Neural cell (in vitro differentiated cells): Measurements from ENCODE around the gene SSBP4. TPM values are rescaled to one million over a fixed set of nuclear protein-coding genes. Genes with fewer than 3 reads are reported as not detected.

Experiments
- H2AFZ ChIP-seq: fragments of 200-600, 300-800 bp; sonication (generic), shearing (Covaris generic); 2 replicates; pipeline ENCODE4 v1.6.0; 2014; ENCODE audit warnings: low read depth, mild to moderate bottlenecking, antibody characterized with exemption, low read length, moderate library complexity
- H3F3A ChIP-seq: fragments of 200-600 bp; shearing (Covaris generic); 2 replicates; pipeline ENCODE4 v1.6.1; 2016; ENCODE audit warnings: mild to moderate bottlenecking, moderate library complexity, mixed read lengths, antibody characterized with exemption, low read length; ENCODE audit not compliant: insufficient read depth, poor library complexity, severe bottlenecking
- H3K27ac ChIP-seq: fragments of 200-600, 300-800 bp; sonication (generic), shearing (Covaris generic); 2 replicates; pipeline ENCODE4 v1.5.1; 2014; ENCODE audit warnings: mild to moderate bottlenecking, low read length, moderate library complexity
- H3K27me3 ChIP-seq: fragments of 300-800, 200-600 bp; sonication (generic), shearing (Covaris generic); 2 replicates; pipeline ENCODE4 v1.6.0; 2014; ENCODE audit warnings: mild to moderate bottlenecking, low read depth, low read length, moderate library complexity; ENCODE audit not compliant: insufficient read depth
- H3K36me3 ChIP-seq: fragments of 300-800, 200-600 bp; sonication (generic), shearing (Covaris generic); 2 replicates; pipeline ENCODE4 v1.5.1; 2014; ENCODE audit warnings: mild to moderate bottlenecking, antibody characterized with exemption, low read length, moderate library complexity; ENCODE audit not compliant: insufficient read depth
- H3K4me2 ChIP-seq: fragments of 300-800, 200-600 bp; sonication (generic), shearing (Covaris generic); 2 replicates; pipeline ENCODE4 v1.6.0; 2014; ENCODE audit warnings: mild to moderate bottlenecking, low read length
- H3K4me3 ChIP-seq: fragments of 300-800, 200-600 bp; sonication (generic), shearing (Covaris generic); 2 replicates; pipeline ENCODE4 v1.5.1; 2014; ENCODE audit warnings: mild to moderate bottlenecking, low read length, moderate library complexity
- H3K79me2 ChIP-seq: fragments of 200-600 bp; shearing (Covaris generic); replicated peaks from 2 replicates; pipeline ENCODE4 v1.6.0; 2014; ENCODE audit warnings: mild to moderate bottlenecking, low read length, moderate library complexity; ENCODE audit not compliant: insufficient read depth
- H3K9ac ChIP-seq: fragments of 300-800, 200-600 bp; sonication (generic), shearing (Covaris generic); 2 replicates; pipeline ENCODE4 v1.6.1; 2016; ENCODE audit warnings: mild to moderate bottlenecking, low read length, mixed read lengths
- H3K9me2 ChIP-seq: fragments of 200-600 bp; shearing (Covaris generic); 2 replicates; pipeline ENCODE4 v1.6.1; 2016; ENCODE audit warnings: mild to moderate bottlenecking, low read length, mixed read lengths; ENCODE audit not compliant: insufficient read depth
- H3K9me3 ChIP-seq: fragments of 200-600, 300-800 bp; sonication (generic), shearing (Covaris generic); 2 replicates; pipeline ENCODE4 v1.6.1; 2016; ENCODE audit warnings: mild to moderate bottlenecking, mixed run types, low read length, moderate library complexity, mixed read lengths
- H4K20me1 ChIP-seq: fragments of 200-600 bp; shearing (Covaris generic); 2 replicates; pipeline ENCODE4 v1.6.1; 2016; ENCODE audit warnings: mild to moderate bottlenecking, mixed run types; ENCODE audit not compliant: insufficient read depth
- CTCF ChIP-seq: fragments of 450-650 bp; IDR thresholded peaks from 2 replicates; pipeline ENCODE4 v1.5.1; 2014; ENCODE audit warnings: antibody characterized with exemption, mild to moderate bottlenecking, moderate library complexity; ENCODE audit not compliant: poor library complexity, severe bottlenecking
- EP300 ChIP-seq: fragments of 450-650 bp; conservative IDR thresholded peaks from 2 replicates; pipeline ENCODE4 v1.6.1; 2014; ENCODE audit warnings: antibody characterized with exemption, mild to moderate bottlenecking, moderate library complexity; ENCODE audit not compliant: poor library complexity, severe bottlenecking
- EZH2 ChIP-seq: fragments of 200-600, 300-800 bp; shearing (Covaris generic), sonication (generic); IDR thresholded peaks from 2 replicates; pipeline ENCODE4 v1.6.1; 2014; ENCODE audit warnings: antibody characterized with exemption, low read length, borderline replicate concordance, mild to moderate bottlenecking; ENCODE audit not compliant: insufficient read depth, poor library complexity, severe bottlenecking
- MXI1 ChIP-seq: fragments of 450-650 bp; conservative IDR thresholded peaks from 2 replicates; pipeline ENCODE4 v1.6.1; 2014; ENCODE audit warnings: antibody characterized with exemption, mild to moderate bottlenecking; ENCODE audit not compliant: poor library complexity, severe bottlenecking
- POLR2AphosphoS5 ChIP-seq: IDR thresholded peaks from 2 replicates; pipeline ENCODE4 v1.6.1; 2012
- RAD21 ChIP-seq: fragments of 450-650 bp; conservative IDR thresholded peaks from 2 replicates; pipeline ENCODE4 v1.6.1; 2014; ENCODE audit warnings: antibody characterized with exemption, mild to moderate bottlenecking, moderate library complexity
- REST ChIP-seq: IDR thresholded peaks from 2 replicates; pipeline ENCODE4 v1.6.1; 2012; ENCODE audit warnings: borderline replicate concordance
- SMC3 ChIP-seq: fragments of 450-650 bp; conservative IDR thresholded peaks from 2 replicates; pipeline ENCODE4 v1.6.1; 2014; ENCODE audit warnings: antibody characterized with exemption, mild to moderate bottlenecking, moderate library complexity; ENCODE audit not compliant: poor library complexity
- TAF1 ChIP-seq: IDR thresholded peaks from 2 replicates; pipeline ENCODE4 v1.6.1; 2012; ENCODE audit warnings: low read depth
- polyA plus RNA-seq: library from polyadenylated mRNA; depleted of rRNA; stranded (reverse); fragments of >200 nt; gene quantifications from 2 replicates; pipeline ENCODE4 v1.2.3, GENCODE V29; 2014

The SSBP4 gene
- polyA plus RNA-seq, 1 donor from 2014 or later: 166 TPM

GRCh38 chr19:18443406-18443805 is 24.2 kb downstream of the SSBP4 start:
- no peaks in the 10 kb centered on the region for H3K27me3 ChIP-seq
- H3F3A ChIP-seq: no peaks in the 10 kb centered on the region
- H3K9ac ChIP-seq: no peak overlapping the region
- no peaks in the 10 kb centered on the region for H3K36me3 ChIP-seq
- no peaks in the 10 kb centered on the region for H3K9me2 ChIP-seq
- no peaks in the 10 kb centered on the region for H3K79me2 ChIP-seq
- TF ChIP-seq SMC3 (no peak), EP300 (no peak), EZH2 (no peak), POLR2AphosphoS5 (no peak), TAF1 (no peak), MXI1 (no peak), RAD21 (no peak), REST (no peak), CTCF (no peak)
- no peak overlapping the region for H2AFZ ChIP-seq
- no peaks in the 10 kb centered on the region for H4K20me1 ChIP-seq
- no peaks in the 10 kb centered on the region for H3K9me3 ChIP-seq
- H3K4me2 ChIP-seq: no peak overlapping the region
- H3K4me3 ChIP-seq: no peak overlapping the region
- no peak overlapping the region for H3K27ac ChIP-seq

GRCh38 chr19:18443831-18444230 is 24.6 kb downstream of the SSBP4 start:
- no peaks in the 10 kb centered on the region for H3K9me2 ChIP-seq
- TF ChIP-seq TAF1 (no peak), POLR2AphosphoS5 (no peak), REST (no peak), SMC3 (no peak), EZH2 (no peak), EP300 (no peak), CTCF (no peak), MXI1 (no peak), RAD21 (no peak)
- H3K9me3 ChIP-seq: no peaks in the 10 kb centered on the region
- H3K9ac ChIP-seq: no peak overlapping the region
- H3K27ac ChIP-seq: no peak overlapping the region
- no peaks in the 10 kb centered on the region for H3F3A ChIP-seq
- H2AFZ ChIP-seq: no peak overlapping the region
- no peaks in the 10 kb centered on the region for H4K20me1 ChIP-seq
- H3K27me3 ChIP-seq: no peaks in the 10 kb centered on the region
- H3K4me3 ChIP-seq: no peak overlapping the region
- H3K4me2 ChIP-seq: no peak overlapping the region
- H3K36me3 ChIP-seq: no peaks in the 10 kb centered on the region
- H3K79me2 ChIP-seq: no peaks in the 10 kb centered on the region
